ENCODE measurements around the gene CRYGA.

The CRYGA gene

DNA sequence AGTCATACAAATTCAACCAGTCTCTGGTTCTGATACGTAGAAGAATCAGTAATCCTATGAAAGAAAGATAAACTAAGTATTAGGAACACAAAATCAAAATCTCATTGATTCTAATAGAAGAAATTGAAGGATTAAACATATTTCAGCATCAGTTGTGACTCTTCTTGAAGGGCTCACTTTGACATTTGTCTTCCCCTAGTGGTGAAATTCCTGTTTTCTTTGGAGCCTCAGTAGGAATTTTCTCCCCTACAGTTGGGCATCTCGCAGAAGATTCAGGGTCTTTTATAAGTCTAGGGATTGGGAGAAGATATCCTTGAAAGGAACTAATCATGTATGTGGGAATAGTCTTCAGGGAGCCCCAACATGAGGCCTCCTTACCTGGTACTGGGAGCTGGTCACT is 14.6 kb downstream of the CRYGA start:
- TF ChIP-seq, protein P1, sequence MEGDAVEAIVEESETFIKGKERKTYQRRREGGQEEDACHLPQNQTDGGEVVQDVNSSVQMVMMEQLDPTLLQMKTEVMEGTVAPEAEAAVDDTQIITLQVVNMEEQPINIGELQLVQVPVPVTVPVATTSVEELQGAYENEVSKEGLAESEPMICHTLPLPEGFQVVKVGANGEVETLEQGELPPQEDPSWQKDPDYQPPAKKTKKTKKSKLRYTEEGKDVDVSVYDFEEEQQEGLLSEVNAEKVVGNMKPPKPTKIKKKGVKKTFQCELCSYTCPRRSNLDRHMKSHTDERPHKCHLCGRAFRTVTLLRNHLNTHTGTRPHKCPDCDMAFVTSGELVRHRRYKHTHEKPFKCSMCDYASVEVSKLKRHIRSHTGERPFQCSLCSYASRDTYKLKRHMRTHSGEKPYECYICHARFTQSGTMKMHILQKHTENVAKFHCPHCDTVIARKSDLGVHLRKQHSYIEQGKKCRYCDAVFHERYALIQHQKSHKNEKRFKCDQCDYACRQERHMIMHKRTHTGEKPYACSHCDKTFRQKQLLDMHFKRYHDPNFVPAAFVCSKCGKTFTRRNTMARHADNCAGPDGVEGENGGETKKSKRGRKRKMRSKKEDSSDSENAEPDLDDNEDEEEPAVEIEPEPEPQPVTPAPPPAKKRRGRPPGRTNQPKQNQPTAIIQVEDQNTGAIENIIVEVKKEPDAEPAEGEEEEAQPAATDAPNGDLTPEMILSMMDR (IDR thresholded peaks at IDR 0.05; ENCODE audit: low read depth, low read length, missing control alignments): no peak
- in situ Hi-C loops (cut with HindIII; ENCODE audit: low sequenced_read_pairs): no loop called here
- DNase-seq (ENCODE audit: low read depth): no peak
- no peak overlapping the region for H3K4me3 ChIP-seq (ENCODE audit: low read depth, low read length)

DNA sequence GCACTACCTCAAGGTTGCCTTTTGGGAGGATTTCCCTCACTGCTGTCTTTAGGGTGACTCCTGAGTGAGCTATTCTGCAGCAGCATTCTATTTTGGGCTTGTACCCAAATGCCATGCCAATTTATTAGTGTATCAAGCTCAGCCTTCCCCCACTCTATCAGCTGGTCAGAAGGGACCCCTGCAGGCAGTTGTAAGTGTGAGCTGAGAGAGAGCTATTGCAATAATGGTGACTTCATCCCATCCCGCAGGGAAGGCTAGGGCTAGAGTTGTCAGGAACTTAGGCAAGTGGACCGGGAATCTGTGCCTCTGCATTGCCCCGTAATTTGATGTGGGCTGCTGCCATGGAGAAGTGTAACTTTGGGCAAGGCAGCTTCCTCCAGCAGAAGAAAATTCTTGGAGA is 15.6 kb downstream of the CRYGA start:
- DNase-seq (ENCODE audit: low read depth): no peak
- TF ChIP-seq, protein P1 (IDR thresholded peaks at IDR 0.05; ENCODE audit: low read depth, low read length, missing control alignments): no peak
- in situ Hi-C loops (cut with HindIII; ENCODE audit: low sequenced_read_pairs): no loop called here
- H3K4me3 ChIP-seq (ENCODE audit: low read depth, low read length): no peak overlapping the region

DNA sequence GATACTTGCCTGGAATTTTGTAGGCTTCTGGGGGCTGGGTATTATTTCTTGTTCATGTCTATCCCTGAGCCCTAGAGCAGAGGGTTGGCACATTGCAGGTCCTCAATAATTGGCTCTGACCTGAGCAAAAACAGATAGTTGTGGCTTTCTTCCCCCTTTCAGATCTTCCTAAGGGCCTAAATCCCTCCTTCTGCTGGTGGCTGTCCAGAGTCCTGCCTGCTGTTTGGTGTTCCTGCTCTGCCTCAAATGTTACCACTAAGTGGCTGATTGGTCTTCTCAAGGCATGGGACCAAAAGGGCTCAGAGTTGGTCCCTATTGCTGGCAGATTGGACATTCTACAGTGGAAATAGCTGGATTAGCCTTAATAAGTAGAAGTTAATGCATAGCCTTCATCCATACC is 16.4 kb downstream of the CRYGA start:
- in situ Hi-C loops (cut with HindIII; ENCODE audit: low sequenced_read_pairs): no loop called here
- no peak overlapping the region for H3K4me3 ChIP-seq (ENCODE audit: low read depth, low read length)
- no peak for DNase-seq (ENCODE audit: low read depth)

DNA sequence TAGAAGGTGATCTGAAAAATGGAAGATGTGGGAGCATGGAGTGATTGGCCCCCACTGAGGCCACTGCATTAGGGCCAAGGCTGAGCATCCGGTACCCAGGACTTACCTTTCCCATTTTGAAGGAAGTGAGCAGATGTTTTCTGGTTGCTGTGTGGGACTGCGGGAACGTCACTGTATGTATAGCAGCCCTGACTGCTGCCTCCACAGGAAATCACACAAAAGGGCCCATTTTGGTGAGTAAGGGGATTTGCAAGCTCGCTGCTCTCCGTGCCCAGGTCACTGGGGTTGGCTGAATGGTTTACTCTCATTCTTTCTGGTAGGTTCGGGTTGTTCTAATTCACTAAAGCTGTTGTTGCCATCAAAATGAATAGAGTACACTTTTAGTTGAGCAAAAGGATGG is 17.4 kb downstream of the CRYGA start, which contains the start of gene CRYGB:
Gene CRYGB (minus strand): TSS at position 153 of the 400 bp plus-strand sequence. CDS start 38 bp downstream, at position 115.
- no peak within 1 kb of the TSS for H3K4me3 ChIP-seq (ENCODE audit: low read depth, low read length)
- TF ChIP-seq, protein P1 (IDR thresholded peaks at IDR 0.05; ENCODE audit: low read depth, low read length, missing control alignments): no peak
- in situ Hi-C loops (cut with HindIII; ENCODE audit: low sequenced_read_pairs): no loop called here
- no peak for DNase-seq (ENCODE audit: low read depth)

More for the DNA sequence above, 16.4 kb downstream of the CRYGA start:
- TF ChIP-seq, protein P1 (IDR thresholded peaks at IDR 0.05; ENCODE audit: low read depth, low read length, missing control alignments): no peak

DNA sequence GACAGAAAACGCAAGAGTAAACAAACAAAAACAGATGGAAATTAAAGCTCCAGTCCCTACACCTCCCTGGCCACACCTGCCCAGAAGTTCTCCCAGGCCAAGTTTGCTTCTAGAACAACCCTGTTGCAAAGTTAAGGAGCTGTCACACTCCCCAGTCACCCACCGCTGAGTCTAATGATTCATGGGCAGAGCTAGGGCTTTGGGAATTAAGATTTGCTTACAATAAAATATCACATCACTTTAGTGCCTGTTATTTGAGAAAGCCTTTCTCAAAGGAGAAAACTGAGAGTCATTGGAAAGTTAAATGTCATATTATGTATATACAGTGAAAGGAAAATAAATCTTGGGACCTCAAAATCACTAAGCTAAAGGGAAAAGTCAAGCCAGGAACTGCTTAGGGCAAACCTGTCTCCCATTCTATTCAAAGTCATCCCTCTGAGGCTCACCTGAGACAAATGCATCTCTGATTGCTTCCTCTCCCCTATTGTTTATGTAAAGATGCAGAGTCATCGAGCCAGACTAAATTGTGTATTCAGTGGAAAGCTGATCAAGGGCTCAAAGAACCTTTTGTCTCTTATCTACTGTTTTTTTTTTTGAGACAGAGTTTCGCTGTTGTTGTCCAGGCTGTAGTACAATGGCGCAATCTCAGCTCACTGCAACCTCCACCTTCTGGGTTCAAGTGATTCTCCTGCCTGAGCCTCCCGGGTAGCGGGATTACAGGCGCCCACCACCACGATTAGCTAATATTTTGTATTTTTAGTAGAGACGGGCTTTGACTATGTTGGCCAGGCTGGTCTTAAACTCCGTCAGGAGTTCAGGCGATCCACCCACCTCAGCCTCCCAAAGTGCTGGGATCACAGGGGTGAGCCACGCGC is 20.2 kb downstream of the CRYGA start:
- TF ChIP-seq, protein P1 (IDR thresholded peaks at IDR 0.05; ENCODE audit: low read depth, low read length, missing control alignments): no peak
- in situ Hi-C loops (cut with HindIII; ENCODE audit: low sequenced_read_pairs): no loop called here
- H3K4me3 ChIP-seq (ENCODE audit: low read depth, low read length): no peak overlapping the region
- no peak for DNase-seq (ENCODE audit: low read depth)

DNA sequence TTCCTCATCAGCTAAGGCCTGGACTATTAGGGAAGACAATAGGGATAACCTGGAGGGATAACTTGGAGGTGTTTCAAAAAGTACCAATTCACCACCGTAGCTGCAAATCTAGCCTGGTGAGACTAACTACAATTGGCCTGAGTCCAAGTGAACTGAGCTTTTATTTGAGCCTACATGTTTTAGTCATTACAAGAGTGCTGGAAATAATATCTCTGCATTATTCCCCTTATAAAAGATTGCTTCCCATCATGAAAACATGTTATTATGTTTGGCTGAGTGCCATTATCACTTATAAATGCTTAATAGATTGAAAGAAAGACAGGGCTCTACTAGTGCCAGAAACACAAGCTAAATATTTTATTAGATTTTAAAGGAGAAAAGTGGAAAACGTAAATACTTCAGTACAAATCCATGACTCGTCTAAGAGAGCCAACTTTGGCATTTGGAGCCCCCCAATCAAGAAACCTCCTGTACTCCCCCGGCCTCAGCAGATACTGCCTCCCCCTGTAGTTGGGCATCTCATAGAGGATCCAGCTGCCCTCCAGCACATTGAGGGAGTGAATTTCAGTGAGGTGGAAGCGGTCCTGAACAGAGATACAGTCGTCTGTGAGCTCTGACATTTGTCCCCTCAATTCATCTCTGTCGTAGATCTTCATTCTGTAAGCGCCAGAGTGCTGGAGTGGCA is 21.0 kb downstream of the CRYGA start:
- DNase-seq (ENCODE audit: low read depth): peak; percentile 3
- TF ChIP-seq, protein P1 (IDR thresholded peaks at IDR 0.05; ENCODE audit: low read depth, low read length, missing control alignments): no peak
- H3K4me3 ChIP-seq (ENCODE audit: low read depth, low read length): no peak overlapping the region
- in situ Hi-C loops (cut with HindIII; ENCODE audit: low sequenced_read_pairs): no loop called here
